CD4-positive, alpha-beta T cell treated with Interleukin-17A for 1 hour (primary cell): ENCODE measurements around the gene MYLK3.
"Not testable (repeated sequence)": the region's sequence is repeated elsewhere in the genome, so short reads cannot be mapped to it uniquely, and the experiment has no call there.

Experiments
- DNase-seq: peaks from one replicate; pipeline ENCODE4 v3.0.0-alpha.2; 2020

MYLK3 gene

GRCh38 chr16:46689365-46690280 lies 58.5 kb downstream of the MYLK3 start, which contains the start of gene ORC6:
Gene ORC6 (plus strand): TSS chr16:46689659. CDS start chr16:46689706, 47 bp downstream.
- DNase-seq: peak; percentile 96

DNA sequence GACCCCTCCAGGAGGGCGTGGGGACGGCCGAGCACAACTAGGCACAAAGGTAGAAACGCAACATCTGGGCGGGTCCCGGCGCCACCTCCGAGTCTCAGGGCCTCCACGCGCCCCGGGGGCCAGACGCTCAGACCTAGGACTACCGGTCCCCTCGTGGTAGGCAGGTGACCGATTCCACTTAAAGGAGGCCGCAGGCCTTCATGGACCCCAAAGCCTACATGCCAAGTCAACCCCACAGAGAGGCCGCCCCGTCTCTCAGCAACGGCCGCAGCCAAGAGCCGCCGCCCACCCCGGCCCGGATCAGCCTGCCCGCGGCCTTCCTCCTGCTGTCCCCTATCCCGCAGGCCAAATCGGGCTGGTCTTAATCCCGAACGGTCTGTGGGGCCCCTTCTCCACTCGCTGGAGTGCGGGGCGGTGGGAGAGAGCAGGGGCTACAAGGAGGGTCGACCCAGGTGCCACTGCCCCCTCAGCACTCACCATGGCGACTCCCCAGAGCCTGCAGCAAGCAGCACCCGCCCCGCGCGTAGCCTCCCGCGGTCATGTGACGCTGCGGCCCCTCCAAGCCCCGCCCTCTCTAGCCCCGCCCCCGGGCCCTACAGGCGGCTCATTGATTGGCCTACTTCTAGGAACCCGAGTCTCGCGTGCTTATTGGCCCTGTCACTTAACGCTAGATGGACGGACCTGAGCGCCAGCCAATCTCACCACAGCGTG lies 59.3 kb downstream of the MYLK3 start, which contains the start of gene VPS35:
TSS of gene VPS35 (minus strand) at position 525 of the 711 bp plus-strand sequence. CDS start at position 480, 45 bp downstream.
- DNase-seq: peak; percentile 99

DNA sequence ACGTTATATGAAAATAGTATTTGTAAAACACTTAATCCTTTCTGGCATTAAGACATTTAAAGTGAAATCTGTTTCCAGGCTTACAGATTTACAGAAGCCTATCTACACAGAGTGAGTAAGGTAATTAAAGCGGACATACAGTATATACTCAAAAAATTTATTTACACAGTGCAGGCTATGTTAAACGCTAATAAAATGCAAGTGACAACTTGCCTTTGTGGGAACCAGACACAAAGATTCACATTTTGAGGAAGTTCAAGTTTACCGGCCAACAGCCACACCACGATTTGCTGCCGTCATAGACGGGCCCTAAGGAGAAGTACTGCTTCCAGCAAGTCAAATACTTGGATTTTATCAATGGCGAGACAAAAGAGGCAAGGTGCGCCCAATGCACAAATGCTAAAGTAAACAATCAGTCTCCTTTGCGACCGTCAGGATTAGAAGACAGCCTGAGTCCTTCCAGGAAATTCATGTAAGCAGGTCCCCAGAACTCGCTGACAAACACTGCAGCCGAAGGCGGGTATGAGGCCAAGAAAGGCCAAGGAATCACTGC lies 60.0 kb downstream of the MYLK3 start:
- DNase-seq: peak; percentile 4

DNA sequence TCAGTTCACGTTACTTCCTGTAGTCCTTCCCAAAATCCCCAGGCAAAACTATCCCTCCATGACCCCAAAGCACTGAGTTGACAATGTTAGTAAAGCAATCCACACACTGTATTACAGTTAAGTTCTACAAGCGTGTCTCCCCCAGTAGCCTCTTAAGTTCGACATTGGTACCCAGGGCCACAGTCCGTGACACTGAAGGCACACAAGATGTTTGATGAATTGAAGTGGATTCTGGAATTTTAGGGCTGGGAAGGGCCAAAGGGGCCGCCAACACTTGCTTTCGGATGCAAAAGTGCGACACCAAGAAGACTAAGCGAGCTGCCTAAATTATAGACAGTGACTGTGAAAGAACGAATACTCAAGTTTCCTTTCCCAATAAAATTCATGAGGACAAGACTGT lies 60.7 kb downstream of the MYLK3 start:
- DNase-seq: no peak

DNA sequence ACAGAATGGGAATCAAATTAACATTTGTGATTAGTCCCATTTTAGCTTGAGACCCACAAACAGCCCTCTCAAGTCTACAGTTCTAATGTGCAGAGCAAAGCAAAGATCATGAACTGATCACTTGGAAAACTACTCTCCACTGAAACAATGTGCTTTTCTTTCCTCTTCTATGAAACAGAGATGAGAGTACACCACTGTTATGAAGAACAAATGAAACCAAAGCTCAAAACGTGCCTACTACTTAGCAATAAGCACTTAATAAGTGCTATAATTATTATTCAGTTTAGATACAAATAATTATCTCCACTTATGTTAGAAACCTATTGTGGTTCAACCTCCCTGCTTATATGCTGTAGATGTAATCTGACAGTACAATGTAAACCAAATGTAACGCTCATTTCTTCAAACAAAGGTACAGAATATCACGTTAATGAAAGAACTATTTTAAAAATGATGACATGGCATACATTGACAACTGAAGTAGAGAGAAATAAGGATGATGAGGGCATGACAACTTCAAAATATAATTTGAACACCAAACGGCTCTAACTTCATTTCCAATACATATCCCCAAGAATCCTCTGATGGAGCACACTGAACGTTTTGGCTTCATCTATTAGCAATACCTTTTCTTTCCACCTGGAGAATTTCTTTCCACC lies 61.2 kb downstream of the MYLK3 start:
- DNase-seq: no peak

DNA sequence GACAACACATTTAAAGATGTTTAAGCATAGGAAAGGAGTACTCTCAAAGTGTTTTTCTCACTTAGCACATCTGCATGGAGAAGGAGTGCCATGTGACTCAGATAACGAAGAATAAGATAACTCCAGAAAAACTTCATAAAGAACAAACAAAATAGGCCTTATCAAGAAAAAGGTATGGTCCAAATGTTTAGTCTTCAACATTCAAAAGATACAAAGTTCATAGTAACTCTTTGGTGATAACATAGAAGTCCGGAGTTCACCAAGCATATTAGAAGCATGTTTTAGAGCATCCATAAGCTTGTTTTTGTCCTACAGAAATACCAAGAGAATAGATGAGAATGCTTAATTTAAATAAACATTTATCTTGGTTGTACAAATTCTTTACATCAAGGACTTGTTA lies 66.3 kb downstream of the MYLK3 start:
- not testable (repeated sequence) for DNase-seq

- DNase-seq: not testable (repeated sequence)
These were observed 70.2 kb downstream of the MYLK3 start for GRCh38 chr16:46677943-46678342.

- DNase-seq: peak; percentile 65
These were observed 74.7 kb downstream of the MYLK3 start for GRCh38 chr16:46673320-46674013.

DNA sequence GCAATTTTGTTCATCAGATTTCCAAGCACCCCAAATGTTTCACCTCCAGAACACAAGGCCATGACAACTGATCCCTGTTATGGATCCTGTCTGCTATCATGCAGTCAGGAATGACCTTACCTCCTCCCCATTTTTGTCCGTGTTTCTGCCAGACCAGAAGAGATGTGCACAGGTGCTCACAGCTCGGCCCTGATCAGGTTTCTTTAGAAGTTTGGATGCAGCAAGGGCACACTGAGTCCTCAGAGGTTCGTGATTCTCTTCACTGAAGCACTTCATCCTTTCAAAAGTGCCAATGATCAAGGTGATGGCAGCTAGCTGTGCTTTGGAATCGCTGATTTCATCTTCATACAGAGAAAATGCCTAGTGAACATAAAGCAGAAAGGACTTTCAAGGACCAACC lies 86.0 kb downstream of the MYLK3 start:
- DNase-seq: no peak

GRCh38 chr16:46658925-46659324 lies 89.2 kb downstream of the MYLK3 start:
- DNase-seq: peak; percentile 42
